ENCODE measurements around the gene MICA. TPM values are rescaled to one million over a fixed set of nuclear protein-coding genes. Genes with fewer than 3 reads are reported as not detected.
"Not testable (repeated sequence)": the region's sequence is repeated elsewhere in the genome, so short reads cannot be mapped to it uniquely, and the experiment has no call there.

The MICA gene
- total RNA-seq, 1 donor from 2014 or later = 56.3 TPM

- peaks cover 65% of the 10 kb centered on the region for H3K27me3 Mint-ChIP-seq (ENCODE audit: low read depth)
- no peaks in the 10 kb centered on the region for H3K36me3 Mint-ChIP-seq (ENCODE audit: low read depth)
- H3K27ac Mint-ChIP-seq (ENCODE audit: unreplicated experiment) = no peak overlapping the region
- peaks cover 9% of the 10 kb centered on the region for H3K9me3 Mint-ChIP-seq (ENCODE audit: low read depth)
- H3K4me3 Mint-ChIP-seq (ENCODE audit: unreplicated experiment) = no peak overlapping the region
- H3K4me1 Mint-ChIP-seq (ENCODE audit: low read depth) = peaks cover 13% of the 10 kb centered on the region
- TF ChIP-seq CTCF (IDR thresholded peaks at IDR 0.05) = no peak
- no peak for DNase-seq (ENCODE audit: low spot score)
These were observed 40.6 kb upstream of the MICA start for GRCh38 chr6:31362751-31363150.

GRCh38 chr6:31363811-31364210 lies 39.6 kb upstream of the MICA start:
- Mint-ChIP-seq H3K9me3 (ENCODE audit: low read depth) (peaks cover 9% of the 10 kb centered on the region), H3K27me3 (ENCODE audit: low read depth) (peaks cover 68% of the 10 kb centered on the region), H3K27ac (ENCODE audit: unreplicated experiment) (no peak overlapping the region), H3K4me1 (ENCODE audit: low read depth) (peaks cover 13% of the 10 kb centered on the region), H3K4me3 (ENCODE audit: unreplicated experiment) (no peak overlapping the region), H3K36me3 (ENCODE audit: low read depth) (no peaks in the 10 kb centered on the region)
- no peak for DNase-seq (ENCODE audit: low spot score)
- TF ChIP-seq CTCF (IDR thresholded peaks at IDR 0.05) = no peak

- TF ChIP-seq CTCF (IDR thresholded peaks at IDR 0.05) = no peak
- Mint-ChIP-seq H3K4me3 (ENCODE audit: unreplicated experiment) (no peak overlapping the region), H3K27me3 (ENCODE audit: low read depth) (peaks cover 75% of the 10 kb centered on the region), H3K36me3 (ENCODE audit: low read depth) (no peaks in the 10 kb centered on the region), H3K9me3 (ENCODE audit: low read depth) (peaks cover 5% of the 10 kb centered on the region), H3K27ac (ENCODE audit: unreplicated experiment) (no peak overlapping the region), H3K4me1 (ENCODE audit: low read depth) (peaks cover 8% of the 10 kb centered on the region)
- no peak for DNase-seq (ENCODE audit: low spot score)
These were observed 37.5 kb upstream of the MICA start for GRCh38 chr6:31365864-31366263.

GRCh38 chr6:31366693-31367470 lies 36.5 kb upstream of the MICA start:
- Mint-ChIP-seq H3K4me3 (ENCODE audit: unreplicated experiment) (peak overlapping the region; percentile 35), H3K4me1 (ENCODE audit: low read depth) (peaks cover 8% of the 10 kb centered on the region), H3K27me3 (ENCODE audit: low read depth) (peaks cover 72% of the 10 kb centered on the region), H3K9me3 (ENCODE audit: low read depth) (peaks cover 4% of the 10 kb centered on the region), H3K36me3 (ENCODE audit: low read depth) (no peaks in the 10 kb centered on the region), H3K27ac (ENCODE audit: unreplicated experiment) (no peak overlapping the region)
- DNase-seq (ENCODE audit: low spot score) = no peak
- peak; percentile 89 for TF ChIP-seq CTCF (IDR thresholded peaks at IDR 0.05)

- Mint-ChIP-seq H3K36me3 (ENCODE audit: low read depth) (peaks cover 5% of the 10 kb centered on the region), H3K9me3 (ENCODE audit: low read depth) (peaks cover 13% of the 10 kb centered on the region), H3K4me1 (ENCODE audit: low read depth) (peaks cover 8% of the 10 kb centered on the region), H3K4me3 (ENCODE audit: unreplicated experiment) (no peak overlapping the region), H3K27me3 (ENCODE audit: low read depth) (peaks cover 77% of the 10 kb centered on the region), H3K27ac (ENCODE audit: unreplicated experiment) (no peak overlapping the region)
- TF ChIP-seq CTCF (IDR thresholded peaks at IDR 0.05) = no peak
- DNase-seq (ENCODE audit: low spot score) = no peak
These were observed 34.9 kb upstream of the MICA start for GRCh38 chr6:31368461-31368860.

GRCh38 chr6:31374118-31374517 lies 29.3 kb upstream of the MICA start:
- not testable (repeated sequence) for H3K4me1 Mint-ChIP-seq (ENCODE audit: low read depth); DNase-seq (ENCODE audit: low spot score); H3K4me3 Mint-ChIP-seq (ENCODE audit: unreplicated experiment); H3K27ac Mint-ChIP-seq (ENCODE audit: unreplicated experiment); H3K36me3 Mint-ChIP-seq (ENCODE audit: low read depth)
- Mint-ChIP-seq H3K27me3 (ENCODE audit: low read depth) (peaks cover 56% of the 10 kb centered on the region), H3K9me3 (ENCODE audit: low read depth) (peaks cover 13% of the 10 kb centered on the region)
